ENCODE measurements around the gene ATMIN. TPM values are rescaled to one million over a fixed set of nuclear protein-coding genes. Genes with fewer than 3 reads are reported as not detected.

The ATMIN gene
- 10 to 100 TPM; 19.2 to 35.0 (median 33.8) TPM for total RNA-seq
- 10 to 100 TPM; 15.6 to 39.5 TPM for polyA plus RNA-seq
- long read RNA-seq, donor 1, full-length matches to known transcripts: 3 of 15 reads
- long read RNA-seq, donor 1, partial matches to known transcripts: 11 of 15 reads
- long read RNA-seq, donor 1, other reads (novel, unspliced or antisense): 1 of 15 reads
- long read RNA-seq, donor 2, full-length matches to known transcripts: 44 of 44 reads
- long read RNA-seq, donor 2, partial matches to known transcripts: 0 of 44 reads
- long read RNA-seq, donor 2, other reads (novel, unspliced or antisense): 0 of 44 reads
- long read RNA-seq, donor 3, full-length matches to known transcripts: 103 of 114 reads
- long read RNA-seq, donor 3, partial matches to known transcripts: 4 of 114 reads
- long read RNA-seq, donor 3, other reads (novel, unspliced or antisense): 7 of 114 reads

DNA sequence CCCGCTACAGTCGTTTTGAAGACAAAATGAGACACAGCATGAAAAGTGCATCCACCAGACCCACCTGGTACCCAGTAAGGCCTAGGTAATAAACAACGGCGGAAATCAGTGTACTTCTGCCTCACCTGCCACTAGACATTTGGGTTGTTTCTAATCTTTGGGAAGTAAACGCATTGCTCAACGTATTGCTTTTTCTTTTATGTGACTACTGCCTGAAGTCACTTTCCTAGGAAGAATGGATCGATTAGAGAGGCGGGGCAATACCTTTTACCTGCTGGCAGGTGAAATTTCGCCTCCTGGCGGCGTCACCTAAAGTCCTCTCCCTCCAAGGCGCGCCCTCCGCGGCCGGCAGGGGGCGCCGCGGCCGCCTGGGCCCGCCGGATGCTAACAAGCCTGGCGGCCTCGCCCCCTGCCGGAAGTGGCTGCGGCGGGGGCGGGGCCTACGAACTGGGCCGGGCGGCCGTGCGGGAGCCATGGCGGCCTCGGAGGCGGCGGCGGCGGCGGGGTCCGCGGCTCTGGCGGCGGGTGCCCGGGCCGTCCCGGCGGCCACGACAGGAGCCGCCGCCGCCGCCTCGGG is at the start of gene ATMIN:
TSS of gene ATMIN (plus strand) at position 445 of the 577 bp plus-strand sequence. CDS start at position 474, 29 bp downstream.
- no peaks in the 10 kb centered on the region for H3K9me3 ChIP-seq
- no peaks in the 10 kb centered on the region for H3K36me3 ChIP-seq
- no peak within 1 kb of the TSS for H3K27ac ChIP-seq
- TF ChIP-seq, protein P1, sequence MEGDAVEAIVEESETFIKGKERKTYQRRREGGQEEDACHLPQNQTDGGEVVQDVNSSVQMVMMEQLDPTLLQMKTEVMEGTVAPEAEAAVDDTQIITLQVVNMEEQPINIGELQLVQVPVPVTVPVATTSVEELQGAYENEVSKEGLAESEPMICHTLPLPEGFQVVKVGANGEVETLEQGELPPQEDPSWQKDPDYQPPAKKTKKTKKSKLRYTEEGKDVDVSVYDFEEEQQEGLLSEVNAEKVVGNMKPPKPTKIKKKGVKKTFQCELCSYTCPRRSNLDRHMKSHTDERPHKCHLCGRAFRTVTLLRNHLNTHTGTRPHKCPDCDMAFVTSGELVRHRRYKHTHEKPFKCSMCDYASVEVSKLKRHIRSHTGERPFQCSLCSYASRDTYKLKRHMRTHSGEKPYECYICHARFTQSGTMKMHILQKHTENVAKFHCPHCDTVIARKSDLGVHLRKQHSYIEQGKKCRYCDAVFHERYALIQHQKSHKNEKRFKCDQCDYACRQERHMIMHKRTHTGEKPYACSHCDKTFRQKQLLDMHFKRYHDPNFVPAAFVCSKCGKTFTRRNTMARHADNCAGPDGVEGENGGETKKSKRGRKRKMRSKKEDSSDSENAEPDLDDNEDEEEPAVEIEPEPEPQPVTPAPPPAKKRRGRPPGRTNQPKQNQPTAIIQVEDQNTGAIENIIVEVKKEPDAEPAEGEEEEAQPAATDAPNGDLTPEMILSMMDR (IDR thresholded peaks at IDR 0.05): peak; percentile 93 to 98 (median 97)
- no peak for TF ChIP-seq EP300 (IDR thresholded peaks at IDR 0.05)
- TF ChIP-seq POLR2A (IDR thresholded peaks at IDR 0.05): peak; percentile 23
- H3K27me3 ChIP-seq: no peaks in the 10 kb centered on the region
- intact Hi-C loops (cut with DNase I): loop anchor here in 1 of 4 donors (10.0 kb wide), 1 partner anchor 709 kb away; no protein-coding TSS in a partner anchor
- peaks cover 7% of the 10 kb centered on the region for H3K4me1 ChIP-seq (ENCODE audit: insufficient read depth)
- peak; percentile 79 to 92 (median 87) for DNase-seq
- peak within 1 kb of the TSS; percentile 76 for H3K4me3 ChIP-seq
- 4 to 10% (median 5%) methylated on average over 23 to 54 of the region's 54 CpGs for WGBS, 3 donors

GRCh38 chr16:80986557-80986956 is 49.1 kb upstream of the ATMIN start:
- H3K27ac ChIP-seq: no peak overlapping the region

GRCh38 chr16:80988756-80989155 is 46.9 kb upstream of the ATMIN start:
- Histone ChIP-seq H3K27ac (no peak overlapping the region), H3K36me3 (no peaks in the 10 kb centered on the region), H3K27me3 (no peaks in the 10 kb centered on the region), H3K4me1 (ENCODE audit: insufficient read depth) (no peaks in the 10 kb centered on the region), H3K4me3 (no peak overlapping the region), H3K9me3 (no peaks in the 10 kb centered on the region)
- WGBS, 3 donors: 60 to 66% (median 61%) methylated on average over 7 of the region's 7 CpGs
- TF ChIP-seq POLR2A (IDR thresholded peaks at IDR 0.05) (no peak), EP300 (IDR thresholded peaks at IDR 0.05) (no peak)
- TF ChIP-seq, protein P1 (IDR thresholded peaks at IDR 0.05): no peak
- intact Hi-C loops (cut with DNase I): no loop called here
- no peak for DNase-seq

More at GRCh38 chr16:80986557-80986956, 49.1 kb upstream of the ATMIN start:
- DNase-seq: no peak
- no peaks in the 10 kb centered on the region for H3K4me1 ChIP-seq (ENCODE audit: insufficient read depth)
- TF ChIP-seq EP300 (IDR thresholded peaks at IDR 0.05) (no peak), POLR2A (IDR thresholded peaks at IDR 0.05) (no peak)
- TF ChIP-seq, protein P1 (IDR thresholded peaks at IDR 0.05): no peak
- H3K27me3 ChIP-seq: no peaks in the 10 kb centered on the region
- H3K36me3 ChIP-seq: no peaks in the 10 kb centered on the region
- WGBS, 3 donors: 79 to 83% (median 81%) methylated on average over 2 of the region's 2 CpGs
- intact Hi-C loops (cut with DNase I): no loop called here
- no peak overlapping the region for H3K4me3 ChIP-seq
- no peaks in the 10 kb centered on the region for H3K9me3 ChIP-seq

- no peaks in the 10 kb centered on the region for H3K36me3 ChIP-seq
- no peaks in the 10 kb centered on the region for H3K4me1 ChIP-seq (ENCODE audit: insufficient read depth)
- no peak for TF ChIP-seq POLR2A (IDR thresholded peaks at IDR 0.05)
- TF ChIP-seq, protein P1 (IDR thresholded peaks at IDR 0.05): no peak
- no peak for TF ChIP-seq EP300 (IDR thresholded peaks at IDR 0.05)
- H3K4me3 ChIP-seq: no peak overlapping the region
- intact Hi-C loops (cut with DNase I): no loop called here
- H3K9me3 ChIP-seq: no peaks in the 10 kb centered on the region
- WGBS, 3 donors: 44 to 71% (median 45%) methylated on average over 2 of the region's 2 CpGs
- DNase-seq: no peak
- no peak overlapping the region for H3K27ac ChIP-seq
- no peaks in the 10 kb centered on the region for H3K27me3 ChIP-seq
These were observed 45.8 kb upstream of the ATMIN start for GRCh38 chr16:80989801-80990200.
